ENCODE measurements around the gene CAPZA1.

- TF ChIP-seq EP300 (IDR thresholded peaks at IDR 0.05) (no peak), CTCF (IDR thresholded peaks at IDR 0.05) (peak; percentile 24 to 61 (median 57))
Measured at GRCh38 chr1:112673592-112674439, 54.2 kb downstream of the CAPZA1 start.

Measured in gastroesophageal sphincter (tissue), 3 donors.